RWPE1 (cell line): ENCODE results near the gene NCF2.

Experiments used
- CTCF ChIA-PET: fragments of 350-600 bp; sonication (Branson Sonifier 250); formaldehyde crosslinking; extraction: SDS; loops from one replicate; lab custom pipeline; 2021; lab: Yijun Ruan, JAX
- POLR2A ChIA-PET: fragments of 400-600 bp; formaldehyde crosslinking; extraction: SDS; loops from one replicate; lab custom pipeline; 2020; ENCODE audit warnings: antibody characterized with exemption; ENCODE audit not compliant: low non-redundant PET; lab: Yijun Ruan, JAX
- DNase-seq: peaks from one replicate; pipeline ENCODE4 v3.0.0; 2012; ENCODE audit warnings: low spot score
- H3K27ac ChIP-seq: fragments of 450-650 bp; 2 replicates; pipeline ENCODE4 v1.5.1; 2017
- TF ChIP-seq, protein P1 (sequence below): fragments of 450-650 bp; conservative IDR thresholded peaks from 2 replicates; pipeline ENCODE4 v1.5.1; 2017; ENCODE audit warnings: low read depth, mild to moderate bottlenecking

The NCF2 gene

DNA sequence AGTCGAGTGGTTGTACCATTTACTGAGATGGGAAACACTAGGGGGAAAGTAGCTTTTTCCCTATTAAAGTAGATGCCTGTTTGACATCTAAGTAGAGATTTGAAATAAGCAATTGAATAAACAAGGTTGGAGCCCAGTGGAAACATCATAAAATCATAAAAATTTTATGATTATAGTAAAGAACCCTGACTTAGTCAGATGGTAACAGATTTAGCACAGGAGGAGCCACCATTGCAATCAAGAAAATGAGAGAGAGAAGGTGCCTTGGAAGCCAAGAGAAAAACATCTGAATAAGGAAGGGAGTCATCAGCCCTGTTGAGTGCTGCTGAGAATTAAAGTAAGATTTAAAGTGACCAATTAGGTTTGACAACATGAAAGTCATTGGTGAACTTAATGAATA, 68.2 kb downstream of the NCF2 start:
- POLR2A ChIA-PET, result interaction anchor here (0.7 kb wide), 1 partner anchor 13 kb away, joined by 4 read pairs; no protein-coding TSS in a partner anchor

DNA sequence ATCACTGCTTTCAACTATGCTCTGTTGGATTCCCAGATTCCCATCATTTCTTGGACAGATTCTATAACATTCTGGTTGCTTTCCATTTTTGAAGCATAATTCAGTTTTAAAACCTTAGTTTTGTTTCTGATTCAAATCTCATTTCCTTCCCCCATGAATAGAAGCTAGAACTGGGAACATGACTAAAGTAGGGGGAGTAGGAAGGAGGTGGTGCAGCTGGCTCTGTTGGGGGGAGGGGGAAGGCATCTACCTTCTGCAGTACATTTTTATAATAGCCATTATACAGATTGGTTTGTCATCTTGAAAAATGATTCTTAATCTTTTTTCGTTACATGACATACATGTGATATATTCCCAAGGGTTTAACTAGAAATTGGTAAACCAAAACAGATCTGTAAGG, 69.9 kb downstream of the NCF2 start:
- H3K27ac ChIP-seq, result no peak overlapping the region
- no peak for DNase-seq
- ChIA-PET POLR2A (no interaction called here), CTCF (no interaction called here)
- TF ChIP-seq, protein P1, sequence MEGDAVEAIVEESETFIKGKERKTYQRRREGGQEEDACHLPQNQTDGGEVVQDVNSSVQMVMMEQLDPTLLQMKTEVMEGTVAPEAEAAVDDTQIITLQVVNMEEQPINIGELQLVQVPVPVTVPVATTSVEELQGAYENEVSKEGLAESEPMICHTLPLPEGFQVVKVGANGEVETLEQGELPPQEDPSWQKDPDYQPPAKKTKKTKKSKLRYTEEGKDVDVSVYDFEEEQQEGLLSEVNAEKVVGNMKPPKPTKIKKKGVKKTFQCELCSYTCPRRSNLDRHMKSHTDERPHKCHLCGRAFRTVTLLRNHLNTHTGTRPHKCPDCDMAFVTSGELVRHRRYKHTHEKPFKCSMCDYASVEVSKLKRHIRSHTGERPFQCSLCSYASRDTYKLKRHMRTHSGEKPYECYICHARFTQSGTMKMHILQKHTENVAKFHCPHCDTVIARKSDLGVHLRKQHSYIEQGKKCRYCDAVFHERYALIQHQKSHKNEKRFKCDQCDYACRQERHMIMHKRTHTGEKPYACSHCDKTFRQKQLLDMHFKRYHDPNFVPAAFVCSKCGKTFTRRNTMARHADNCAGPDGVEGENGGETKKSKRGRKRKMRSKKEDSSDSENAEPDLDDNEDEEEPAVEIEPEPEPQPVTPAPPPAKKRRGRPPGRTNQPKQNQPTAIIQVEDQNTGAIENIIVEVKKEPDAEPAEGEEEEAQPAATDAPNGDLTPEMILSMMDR, result no peak

More for the DNA sequence above, 68.2 kb downstream of the NCF2 start:
- no peak for DNase-seq
- TF ChIP-seq, protein P1, result no peak
- CTCF ChIA-PET, result interaction anchor here (0.6 kb wide), 2 partner anchors 23 to 47 kb away, joined by 3 read pairs; no protein-coding TSS in a partner anchor
- H3K27ac ChIP-seq, result no peak overlapping the region

DNA sequence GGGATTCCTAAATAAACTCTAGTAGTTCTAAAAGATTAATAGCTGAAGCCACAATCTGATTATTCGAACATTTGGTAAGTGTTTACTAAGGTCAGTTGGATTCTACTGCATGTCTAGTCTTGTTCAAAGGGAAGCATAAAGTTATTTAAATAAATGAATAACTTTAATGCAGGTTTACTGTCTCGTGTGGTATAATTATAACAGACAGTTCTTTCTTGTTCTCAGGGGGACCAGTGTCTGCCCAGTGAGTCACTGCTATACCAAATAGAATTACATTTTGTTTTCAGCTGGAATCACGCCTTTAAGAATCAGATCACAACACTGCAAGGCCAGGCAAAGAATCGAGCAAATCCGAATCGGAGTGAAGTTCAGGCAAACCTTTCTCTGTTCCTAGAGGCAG, 72.9 kb downstream of the NCF2 start:
- POLR2A ChIA-PET, result no interaction called here
- CTCF ChIA-PET, result interaction anchor here (0.6 kb wide), 1 partner anchor 11 kb away, joined by 5 read pairs; no protein-coding TSS in a partner anchor

DNA sequence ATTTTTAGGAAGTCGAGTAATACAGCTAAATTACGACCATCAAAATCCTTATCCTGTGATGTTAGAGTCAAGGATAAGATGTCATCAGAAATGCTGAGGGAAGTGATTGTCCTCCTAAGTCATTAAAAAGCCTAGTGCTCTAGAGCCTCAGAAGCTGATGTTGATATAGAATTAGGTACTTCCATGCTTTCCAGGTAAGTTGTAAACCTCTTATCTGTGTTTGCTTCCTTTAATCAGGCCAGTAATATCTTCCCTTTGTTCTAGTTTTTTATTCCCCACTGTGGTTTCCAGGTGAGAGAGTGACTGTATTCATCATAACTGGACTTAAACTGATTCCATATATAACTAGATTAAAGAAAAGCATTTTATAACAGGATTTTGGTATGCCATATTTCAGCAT, 73.5 kb downstream of the NCF2 start:
- POLR2A ChIA-PET, result no interaction called here
- DNase-seq, result no peak
- CTCF ChIA-PET, result no interaction called here

More for the DNA sequence above, 72.9 kb downstream of the NCF2 start:
- peak; percentile 14 for DNase-seq
- TF ChIP-seq, protein P1, result no peak
- no peak overlapping the region for H3K27ac ChIP-seq

DNA sequence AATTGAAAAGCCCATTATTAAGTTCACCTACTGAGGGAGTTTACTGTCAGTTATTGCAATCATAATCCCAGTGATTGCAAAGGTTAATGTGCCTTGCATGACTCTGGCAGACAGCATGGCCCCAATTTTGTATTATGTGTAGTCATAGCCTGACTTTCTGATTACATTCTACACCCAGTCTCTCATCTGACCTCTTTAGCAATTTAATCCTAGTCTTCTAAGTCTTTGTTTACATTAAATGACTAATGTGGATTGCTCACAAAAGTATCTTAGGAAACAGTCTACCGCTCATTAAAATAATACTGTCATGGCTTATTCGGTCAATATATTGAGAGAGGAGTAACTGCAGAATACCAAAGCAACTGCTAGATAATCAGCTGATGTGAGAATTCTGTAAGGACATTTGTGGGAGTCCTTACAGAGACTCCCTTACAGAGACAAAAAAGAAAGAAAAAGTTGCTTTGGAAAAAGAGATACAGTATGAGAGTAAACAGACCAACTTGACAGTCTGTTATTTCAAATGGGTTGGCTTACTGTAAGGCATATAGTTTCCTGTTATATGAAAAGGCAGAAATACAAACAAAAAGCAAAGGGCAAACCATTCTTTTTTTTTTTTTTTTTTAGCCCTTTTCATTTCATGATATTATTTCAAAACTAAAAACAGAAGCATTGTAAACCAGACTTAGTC, 75.1 kb downstream of the NCF2 start:
- CTCF ChIA-PET, result no interaction called here
- TF ChIP-seq, protein P1, result no peak
- DNase-seq, result peak; percentile 66
- no peak overlapping the region for H3K27ac ChIP-seq
- POLR2A ChIA-PET, result no interaction called here

More for the DNA sequence above, 73.5 kb downstream of the NCF2 start:
- TF ChIP-seq, protein P1, result no peak
- no peak overlapping the region for H3K27ac ChIP-seq

DNA sequence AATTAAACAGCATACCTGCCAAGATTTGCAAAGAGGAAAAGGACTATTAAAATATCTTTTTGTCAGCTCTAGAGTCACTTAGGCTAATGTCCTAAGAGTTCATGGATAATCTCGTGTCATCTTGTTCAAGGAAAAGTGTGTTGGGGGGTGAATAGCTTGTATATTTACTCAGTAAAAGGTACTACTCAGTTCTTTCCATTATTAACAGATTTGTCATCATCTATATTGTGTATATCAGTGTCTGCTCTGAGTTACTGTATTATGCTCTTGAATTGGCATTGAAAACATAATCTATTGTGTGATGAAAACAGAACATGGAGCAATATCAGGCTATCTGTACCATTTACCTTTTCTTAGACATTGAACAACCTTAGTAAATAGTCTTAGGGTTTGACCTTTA, 76.0 kb downstream of the NCF2 start:
- ChIA-PET CTCF (no interaction called here), POLR2A (no interaction called here)
- no peak for DNase-seq
- TF ChIP-seq, protein P1, result no peak
- no peak overlapping the region for H3K27ac ChIP-seq
